ENCODE results near the gene TMEM185B.

- no peak for TF ChIP-seq CTCF (IDR thresholded peaks at IDR 0.05)
- TF ChIP-seq POLR2A (IDR thresholded peaks at IDR 0.05), result peak in 1 of 2 donors; percentile 78
These were observed 29.2 kb upstream of the TMEM185B start, which contains the start of gene RALB for GRCh38 chr2:120252225-120253020.

All from thyroid gland (tissue), 4 donors.